ENCODE results near the gene PTPRD.

The PTPRD gene

GRCh38 chr9:8534828-8535227 is 2078.0 kb downstream of the PTPRD start:
- no peak for DNase-seq

- DNase-seq = no peak
Observed at GRCh38 chr9:8533681-8534080, 2079.1 kb downstream of the PTPRD start.

- DNase-seq = no peak
Observed at GRCh38 chr9:8531826-8532415, 2080.9 kb downstream of the PTPRD start.

GRCh38 chr9:8521112-8521511 is 2091.7 kb downstream of the PTPRD start:
- no peak for DNase-seq

- no peak for DNase-seq
Observed at GRCh38 chr9:8515748-8516147, 2097.1 kb downstream of the PTPRD start.

GRCh38 chr9:8514760-8515159 is 2098.0 kb downstream of the PTPRD start:
- no peak for DNase-seq

GRCh38 chr9:8508671-8509290 is 2104.0 kb downstream of the PTPRD start:
- DNase-seq = no peak

- no peak for DNase-seq
Observed at GRCh38 chr9:8494571-8494970, 2118.2 kb downstream of the PTPRD start.

GRCh38 chr9:8492679-8493078 is 2120.1 kb downstream of the PTPRD start:
- no peak for DNase-seq

GRCh38 chr9:8492024-8492423 is 2120.8 kb downstream of the PTPRD start:
- DNase-seq = no peak

GRCh38 chr9:8491563-8491962 is 2121.2 kb downstream of the PTPRD start:
- DNase-seq = no peak

- DNase-seq = no peak
Observed at GRCh38 chr9:8489835-8490234, 2123.0 kb downstream of the PTPRD start.

GRCh38 chr9:8486095-8486494 is 2126.7 kb downstream of the PTPRD start:
- no peak for DNase-seq

- DNase-seq = no peak
Observed at GRCh38 chr9:8484597-8485191, 2128.1 kb downstream of the PTPRD start.

GRCh38 chr9:8477450-8477849 is 2135.4 kb downstream of the PTPRD start:
- DNase-seq = no peak

GRCh38 chr9:8474937-8475336 is 2137.9 kb downstream of the PTPRD start:
- no peak for DNase-seq

- no peak for DNase-seq
Observed at GRCh38 chr9:8473244-8474020, 2139.4 kb downstream of the PTPRD start.

- DNase-seq = no peak
Observed at GRCh38 chr9:8468045-8468637, 2144.7 kb downstream of the PTPRD start.

- DNase-seq = no peak
Observed at GRCh38 chr9:8457816-8458215, 2155.0 kb downstream of the PTPRD start.

- DNase-seq = no peak
Observed at GRCh38 chr9:8457055-8457454, 2155.7 kb downstream of the PTPRD start.

- DNase-seq = no peak
Observed at GRCh38 chr9:8456344-8456743, 2156.5 kb downstream of the PTPRD start.

- DNase-seq = no peak
Observed at GRCh38 chr9:8450810-8451545, 2161.8 kb downstream of the PTPRD start.

GRCh38 chr9:8448226-8448625 is 2164.6 kb downstream of the PTPRD start:
- DNase-seq = no peak

Measured in activated CD4-positive, alpha-beta T cell treated with anti-CD3 and anti-CD28 coated beads, Interleukin-2, amount 50 U/mL, for 4 hours (primary cell).